ENCODE measurements around the gene PINLYP. TPM values are rescaled to one million over a fixed set of nuclear protein-coding genes. Genes with fewer than 3 reads are reported as not detected.

PINLYP gene
- total and polyA plus RNA-seq, 2 of the 13 experiments (the other 11 are each of a cell fraction or from before 2014, with no cell fraction given): 0.21 to 0.24 TPM

- DNase-seq (ENCODE audit: low spot score): no peak
- POLR2A ChIA-PET: interaction anchor here (1.0 kb wide), 1 partner anchor 10 kb away, joined by 5 read pairs; no protein-coding TSS in a partner anchor
- FAIRE-seq: no peak
These were observed 49.3 kb downstream of the PINLYP start for GRCh38 chr19:43624933-43625332.

More at GRCh38 chr19:43624933-43625332, 49.3 kb downstream of the PINLYP start:
- no peaks in the 10 kb centered on the region for H4K20me1 ChIP-seq (ENCODE audit: insufficient read depth, low read length)
- TF ChIP-seq ZNF446 (CRISPR knock-in tag; IDR thresholded peaks at IDR 0.05) (no peak), ZBTB7B (CRISPR knock-in tag; IDR thresholded peaks at IDR 0.05) (no peak), ZBTB33 (CRISPR knock-in tag; IDR thresholded peaks at IDR 0.05) (peak; percentile 64; the same call in 1 of the 2 replicates), U2AF1 (optimal IDR thresholded peaks at IDR 0.05; ENCODE audit: low read depth, low read length) (no peak), CSRNP1 (CRISPR knock-in tag; IDR thresholded peaks at IDR 0.05) (no peak), ZFP41 (CRISPR knock-in tag; IDR thresholded peaks at IDR 0.05; ENCODE audit: borderline replicate concordance) (no peak), KDM1A (CRISPR knock-in tag; IDR thresholded peaks at IDR 0.05) (no peak), ZNF543 (CRISPR knock-in tag; IDR thresholded peaks at IDR 0.05) (no peak), NR2C2 (CRISPR knock-in tag; IDR thresholded peaks at IDR 0.05; ENCODE audit: borderline replicate concordance) (no peak), AGO2 (optimal IDR thresholded peaks at IDR 0.05; ENCODE audit: low read depth, low read length) (peak; percentile 31)
- H3K9me3 ChIP-seq (ENCODE audit: low read length): no peaks in the 10 kb centered on the region
- in situ Hi-C loops (cut with HindIII; ENCODE audit: extremely low pct_ligation_motif_present, low pct_unique_long_range_greater_than_20kb): no loop called here
- H3K36me3 ChIP-seq (replicated peaks in 1 of 2; ENCODE audit: control insufficient read depth in 1 of 2, insufficient read depth in 2 of 2, low read length in 2 of 2): peaks cover 0 to 2% of the 10 kb centered on the region in 2 experiments; a peak in 1 of 5 replicates
- no peak overlapping the region for H3K4me2 ChIP-seq (ENCODE audit: low read depth, low read length)
- H3K4me1 ChIP-seq (ENCODE audit: insufficient read depth, low read length): peaks cover 11% of the 10 kb centered on the region
- H3K9ac ChIP-seq (ENCODE audit: insufficient read depth, low read depth, low read length): no peak overlapping the region
- no peak for ATAC-seq
- no peak overlapping the region for H3K27ac ChIP-seq (ENCODE audit: extremely low read length, insufficient read depth, low read length)
- no peak overlapping the region for H3K4me3 ChIP-seq (replicated peaks in 1 of 3; ENCODE audit: insufficient read depth in 1 of 3, low read depth in 2 of 3, low read length in 3 of 3)
- no peaks in the 10 kb centered on the region for H3K27me3 ChIP-seq (ENCODE audit: control insufficient read depth in 1 of 2, insufficient read depth in 2 of 2, low read length in 2 of 2)
- no peak overlapping the region for H2AFZ ChIP-seq (ENCODE audit: low read length)
- WGBS (ENCODE audit: low lambda C conversion rate): 94% methylated on average over 30 of the region's 30 CpGs
- CTCF ChIA-PET (ENCODE audit: low intra/inter-chr PET ratio, low total read pairs): no interaction called here
- BruUV-seq (replicated peaks): no TSS peak
- H3K79me2 ChIP-seq (ENCODE audit: insufficient read depth, low read length): peaks cover 2% of the 10 kb centered on the region
- intact Hi-C loops (cut with micrococcal nuclease; ENCODE audit: unreplicated experiment): no loop called here

Measured in HepG2 (cell line).